Coronary artery (tissue), 2 donors: ENCODE data around the gene MTFR2.

Experiments used
- DNase-seq: peaks from one replicate; pipeline ENCODE4 v3.0.0-alpha.2; 2017; ENCODE audit warnings: low spot score
- H3K27ac ChIP-seq, 2 donors: fragments of 200-600 bp; sonication (generic); one replicate each; pipeline ENCODE4 v1.5.1; 2016 to 2019
- H3K4me3 ChIP-seq: fragments of 200-600 bp; sonication (generic); 2 replicates; pipeline ENCODE4 v1.5.1; 2016; ENCODE audit warnings: mild to moderate bottlenecking, moderate library complexity
- CTCF ChIP-seq: fragments of 200-600 bp; sonication (generic); IDR thresholded peaks from one replicate; pipeline ENCODE4 v1.5.1; 2019; ENCODE audit warnings: antibody characterized with exemption

Gene MTFR2

DNA sequence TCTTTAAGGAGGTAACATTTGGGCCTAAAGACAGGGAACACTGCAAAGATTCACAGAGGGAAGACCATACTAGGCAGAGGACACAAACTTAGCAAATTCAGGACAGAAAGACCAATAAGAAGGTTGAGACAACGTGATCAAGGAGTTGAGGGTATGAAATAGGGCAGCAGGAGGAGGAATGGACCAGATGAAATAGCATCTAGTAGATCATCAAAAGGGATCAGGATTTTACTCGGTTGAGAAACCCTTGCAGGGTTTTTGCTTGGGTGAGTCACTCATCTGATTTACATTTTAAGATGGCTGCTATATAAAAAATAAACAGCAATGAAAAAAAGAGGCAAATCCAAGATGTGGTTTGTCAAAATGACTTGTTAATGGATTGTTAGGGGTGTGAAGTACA lies 34.8 kb upstream of the MTFR2 start:
- no peak for TF ChIP-seq CTCF
- H3K4me3 ChIP-seq = peak overlapping the region; percentile 25
- DNase-seq = no peak
- peak overlapping the region in 1 of 2 donors; percentile 29 for H3K27ac ChIP-seq

DNA sequence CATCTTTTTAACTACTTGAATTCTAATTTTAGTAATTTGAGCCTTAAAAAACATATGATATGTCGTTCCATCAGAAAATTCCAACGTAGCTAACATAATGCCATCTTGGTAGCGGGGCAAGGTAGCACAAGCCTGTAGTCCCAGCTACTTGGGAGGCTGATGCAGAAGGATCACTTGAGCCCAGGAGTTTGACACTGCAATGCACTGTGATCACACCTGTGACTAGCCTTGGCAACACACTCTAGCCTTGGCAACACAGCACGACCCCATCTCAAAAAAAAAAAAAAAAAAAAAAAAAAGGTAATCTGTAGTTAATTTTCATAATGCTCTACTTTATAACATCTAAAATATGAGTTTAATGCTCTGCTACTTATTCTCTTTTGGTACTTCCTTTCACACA lies 32.8 kb upstream of the MTFR2 start:
- no peak for TF ChIP-seq CTCF
- no peak for DNase-seq
- no peak overlapping the region for H3K27ac ChIP-seq
- H3K4me3 ChIP-seq = peak overlapping the region; percentile 12

GRCh38 chr6:136280032-136280609 lies 30.0 kb upstream of the MTFR2 start:
- Histone ChIP-seq H3K4me3 (no peak overlapping the region), H3K27ac (no peak overlapping the region)
- no peak for TF ChIP-seq CTCF
- DNase-seq = no peak

DNA sequence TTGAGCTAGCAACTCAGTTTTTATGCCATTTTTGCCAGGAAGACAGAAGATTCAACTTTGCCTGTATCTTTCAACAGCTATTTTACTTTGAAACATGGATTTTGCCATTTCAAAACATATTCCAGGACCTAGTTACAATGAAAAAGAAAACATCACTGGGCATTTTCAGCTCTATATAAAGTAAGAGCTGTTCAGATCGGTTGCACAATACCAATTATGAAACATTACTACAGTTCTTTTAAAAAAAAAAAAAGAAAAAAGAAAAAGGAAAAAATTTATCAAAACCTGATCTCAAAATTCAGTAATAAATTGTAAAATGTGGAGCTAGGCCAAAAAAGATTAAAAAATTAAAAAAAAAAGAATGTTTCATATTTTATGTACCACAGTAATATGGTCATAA lies 24.0 kb upstream of the MTFR2 start:
- Histone ChIP-seq H3K27ac (no peak overlapping the region), H3K4me3 (no peak overlapping the region)
- no peak for DNase-seq
- TF ChIP-seq CTCF = no peak

DNA sequence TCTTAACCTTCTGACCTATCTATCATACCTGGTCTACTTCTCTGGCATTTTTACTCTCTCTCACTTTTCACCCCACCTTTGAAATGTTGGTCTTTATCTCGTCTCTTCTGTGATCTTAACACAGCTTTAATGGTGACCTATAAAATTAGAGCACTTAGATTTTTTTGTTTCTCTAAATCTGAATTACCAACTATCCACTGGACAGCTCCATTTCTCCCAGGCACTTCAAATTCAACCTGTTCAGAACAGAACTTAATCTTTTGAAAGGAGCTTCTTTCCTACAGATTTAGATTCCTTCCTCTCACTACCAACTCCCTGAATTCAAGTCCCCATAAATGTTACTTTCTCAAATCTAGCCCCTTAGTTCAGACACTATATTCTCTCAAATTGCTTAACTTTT lies 15.0 kb upstream of the MTFR2 start:
- Histone ChIP-seq H3K4me3 (no peak overlapping the region), H3K27ac (no peak overlapping the region)
- DNase-seq = no peak
- TF ChIP-seq CTCF = no peak

DNA sequence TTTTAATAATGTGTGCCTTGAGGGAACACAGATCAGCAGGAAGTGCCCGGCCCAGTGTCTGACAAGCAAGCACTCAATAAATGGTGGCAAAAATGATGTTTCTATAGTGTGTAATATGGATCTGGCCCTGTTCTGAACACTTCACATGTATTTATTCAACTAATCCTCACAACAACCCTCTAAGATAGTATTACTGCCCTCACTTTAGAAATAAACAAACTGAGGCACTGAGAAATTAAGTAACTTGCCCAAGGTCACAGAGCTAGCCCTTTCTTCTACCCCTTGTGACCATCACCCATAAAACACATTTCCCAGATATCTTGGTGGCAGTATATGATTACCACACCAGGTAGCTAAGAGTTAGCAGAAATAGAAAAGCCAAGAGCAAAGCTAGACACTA lies 12.8 kb upstream of the MTFR2 start:
- no peak overlapping the region for H3K4me3 ChIP-seq
- DNase-seq = no peak
- H3K27ac ChIP-seq = no peak overlapping the region

More for the DNA sequence above, 12.8 kb upstream of the MTFR2 start:
- TF ChIP-seq CTCF = no peak
